NCI-H69 (cell line): ENCODE measurements around the gene INKA2.
"Not testable (repeated sequence)": the region's sequence is repeated elsewhere in the genome, so short reads cannot be mapped to it uniquely, and the experiment has no call there.

Source experiments
- DNase-seq: peaks from one replicate; lab custom pipeline; 2025; lab: John Stamatoyannopoulos, UW

INKA2 gene

DNA sequence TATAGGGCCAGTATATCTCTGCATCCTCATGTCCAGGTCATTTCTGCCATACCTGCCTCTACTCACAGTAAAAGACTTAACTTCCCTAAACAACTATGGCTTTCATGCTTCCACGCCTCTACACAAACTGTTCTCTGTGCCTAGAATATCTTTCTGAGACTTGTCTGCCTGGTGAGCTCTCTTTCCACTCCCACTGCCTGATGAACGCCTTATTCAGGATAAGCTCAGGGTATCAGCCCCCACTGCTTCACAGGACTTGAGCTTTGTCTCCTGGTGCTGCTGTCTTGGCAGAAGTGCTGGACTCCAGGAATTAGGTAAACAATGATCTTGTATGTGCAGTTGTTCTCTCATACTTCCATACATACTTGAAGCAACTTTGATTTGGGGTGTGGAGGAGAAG is 11.7 kb upstream of the INKA2 start:
- DNase-seq, result no peak

DNA sequence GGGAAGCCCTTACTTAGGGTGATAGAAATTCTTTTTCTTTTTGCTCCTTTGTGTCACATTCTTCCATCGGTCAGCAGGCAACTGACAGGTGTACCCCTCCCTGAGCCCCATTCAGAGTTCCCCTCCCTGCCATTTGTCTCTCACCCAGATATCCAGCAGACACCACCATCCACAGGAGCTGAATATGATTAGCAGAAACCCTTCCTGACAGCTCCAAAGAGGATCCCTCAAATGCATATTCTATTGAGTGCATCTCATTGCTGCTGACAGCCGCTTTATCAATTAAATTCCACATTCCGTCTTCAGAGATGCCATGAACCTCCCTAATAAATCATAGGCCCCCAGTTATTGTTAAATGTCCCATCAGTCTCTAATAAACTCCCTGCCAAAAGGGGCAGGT is 10.4 kb upstream of the INKA2 start:
- no peak for DNase-seq

- DNase-seq, result no peak
Observed at GRCh38 chr1:111747947-111748346, 8.8 kb upstream of the INKA2 start.

DNA sequence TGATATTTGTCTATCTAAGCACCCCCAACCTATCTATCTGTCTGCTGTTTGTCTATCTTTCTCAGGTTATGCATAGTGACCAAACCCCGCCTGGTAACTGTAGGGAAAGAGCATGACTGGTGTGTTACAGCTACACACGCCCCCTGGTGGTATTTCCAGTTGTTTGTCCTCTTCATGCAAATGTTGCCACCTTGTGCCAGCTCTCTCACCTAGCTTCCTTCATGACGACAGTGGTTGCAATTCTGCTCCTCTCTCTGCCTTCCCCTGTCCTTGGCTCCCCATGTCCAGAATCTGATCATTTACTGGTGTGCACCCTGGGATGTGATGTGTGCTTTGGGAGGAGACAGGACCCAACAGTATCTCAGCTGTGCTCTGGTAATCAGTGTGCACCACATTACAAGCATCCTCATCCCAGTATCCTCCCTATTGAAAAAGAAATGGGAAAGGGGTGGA is 8.1 kb upstream of the INKA2 start:
- DNase-seq, result peak; percentile 71

- no peak for DNase-seq
Observed at GRCh38 chr1:111746614-111746999, 7.4 kb upstream of the INKA2 start.

- DNase-seq, result peak; percentile 46
Observed at GRCh38 chr1:111745675-111746613, 6.7 kb upstream of the INKA2 start.

DNA sequence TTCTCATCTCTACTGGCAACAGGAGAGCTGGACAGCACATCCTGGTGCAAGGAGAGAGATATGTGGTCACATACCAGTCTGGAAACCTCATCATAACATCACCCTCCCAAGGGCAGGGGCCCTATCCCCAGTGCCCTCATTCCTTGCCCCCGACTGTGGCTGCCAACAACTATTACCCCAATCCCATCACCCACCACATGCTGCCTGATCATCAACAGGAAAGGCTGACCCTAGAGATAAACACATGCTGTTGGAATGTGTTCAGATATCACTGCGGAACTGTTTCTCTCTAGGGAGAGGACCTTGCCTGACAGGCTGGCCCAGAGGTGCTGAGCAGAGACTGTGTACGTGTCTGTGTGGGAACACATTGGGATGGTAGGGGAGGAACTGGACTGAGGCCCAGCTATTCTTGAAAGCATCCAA is 4.5 kb upstream of the INKA2 start:
- DNase-seq, result no peak

DNA sequence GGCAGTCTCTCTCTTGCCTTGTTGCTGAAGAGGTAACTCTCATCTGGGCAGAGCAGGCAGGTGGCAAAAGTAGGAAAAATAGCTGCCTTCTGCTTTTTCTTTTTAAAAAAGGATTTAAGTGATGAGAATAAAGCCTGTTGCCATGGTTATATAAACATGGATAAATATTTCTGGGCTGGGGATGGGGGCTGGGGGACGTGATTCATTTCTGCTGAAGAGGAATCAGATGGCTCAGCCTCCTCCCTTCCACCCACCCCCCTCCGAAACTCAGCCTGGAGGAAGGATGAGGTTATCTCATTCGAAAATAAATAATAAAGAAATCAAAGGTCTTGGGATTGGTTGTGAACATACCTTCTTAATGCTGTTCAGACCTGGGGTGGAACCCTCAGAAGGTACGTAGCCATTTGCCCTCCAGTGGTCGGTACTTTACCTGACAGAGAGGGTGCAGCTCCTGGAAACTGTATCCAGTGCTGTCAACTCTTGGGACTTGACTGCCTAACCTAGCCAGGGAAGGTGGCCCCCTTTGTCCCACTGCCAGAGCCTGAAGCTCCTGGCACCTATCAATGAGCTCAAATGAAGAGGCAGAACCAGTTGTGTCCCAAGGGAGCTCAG is 3.8 kb upstream of the INKA2 start:
- no peak for DNase-seq

- not testable (repeated sequence) for DNase-seq
Observed at GRCh38 chr1:111742292-111742691, 3.1 kb upstream of the INKA2 start.

DNA sequence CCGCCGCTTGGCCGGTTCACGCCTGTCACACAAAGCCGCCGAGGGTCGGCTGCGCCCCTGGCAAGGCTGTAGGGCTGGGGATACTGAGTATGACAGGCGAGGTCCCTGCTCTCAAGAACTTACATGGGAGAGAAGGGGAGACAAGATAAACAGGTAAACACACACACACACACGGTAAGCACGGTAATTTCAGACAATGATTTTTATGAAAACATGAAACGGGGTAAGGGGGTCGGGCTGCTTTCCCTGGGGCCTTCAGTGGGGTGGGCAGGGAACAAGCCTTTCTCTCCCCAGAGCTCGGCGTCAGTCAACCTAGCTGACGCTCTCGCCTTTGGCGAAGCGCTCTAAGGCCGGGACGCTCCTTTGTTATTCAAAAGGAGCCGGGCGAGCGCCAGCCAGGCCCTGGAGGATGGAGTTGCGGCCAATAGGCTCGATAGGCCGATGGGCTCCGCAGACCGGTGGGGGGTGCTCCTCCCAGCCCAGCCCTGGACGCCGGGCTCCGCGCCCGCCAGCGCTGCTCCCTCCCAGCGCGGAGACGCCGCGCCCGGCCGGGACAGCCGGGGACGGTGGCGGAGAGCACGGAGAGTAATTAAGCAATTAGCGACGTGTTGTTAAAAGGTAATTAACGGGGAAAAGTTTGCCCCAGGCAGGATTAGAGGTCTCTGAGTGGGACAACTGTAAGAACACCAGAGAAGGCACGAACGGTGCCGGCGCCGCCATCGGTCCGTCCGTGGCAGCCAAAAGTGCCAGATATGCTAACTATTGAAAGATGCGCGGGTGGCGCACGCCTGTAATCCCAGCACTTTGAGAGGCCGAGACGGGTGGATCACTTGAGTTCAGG is 950 bp upstream of the INKA2 start:
- DNase-seq, result peak; percentile 80

DNA sequence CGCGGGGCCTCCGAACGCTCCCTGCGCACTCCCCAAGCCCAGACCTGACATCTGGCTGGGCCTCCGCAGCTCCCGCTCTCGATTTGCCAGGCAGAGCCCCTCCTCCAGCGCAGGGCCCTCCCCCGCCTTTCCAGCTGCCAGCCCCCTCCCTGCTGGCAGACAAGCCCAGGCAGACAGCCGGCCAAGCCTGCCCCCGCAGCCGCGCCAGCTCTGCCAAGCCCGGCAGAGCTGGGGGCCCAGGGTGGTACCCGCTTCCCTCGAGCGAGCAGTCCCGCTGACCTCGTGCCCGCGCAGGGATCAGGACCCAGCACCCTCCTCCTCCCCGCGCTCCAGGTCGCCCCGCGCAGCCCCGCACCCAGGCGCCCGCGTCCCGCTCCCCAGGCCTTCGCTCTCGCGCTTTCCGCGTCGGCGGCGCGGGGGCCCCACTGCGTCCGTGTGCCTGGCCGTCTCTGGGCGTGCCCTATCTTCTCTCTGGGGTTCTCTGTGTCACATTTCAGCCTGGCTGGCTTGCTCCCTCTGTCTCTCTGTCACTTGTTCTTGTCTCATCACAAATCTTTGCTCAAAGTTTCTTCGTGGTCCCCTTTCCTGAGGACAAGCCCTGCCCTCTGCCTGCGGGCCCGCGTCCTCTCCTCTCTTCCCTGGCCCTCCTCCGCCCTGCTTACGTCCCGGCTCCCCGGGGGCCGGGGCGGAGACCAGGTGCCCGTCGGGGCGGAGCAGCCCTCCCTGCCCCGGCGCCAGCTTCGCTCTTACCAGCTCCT is 580 bp downstream of the INKA2 start:
- peak; percentile 88 for DNase-seq

DNA sequence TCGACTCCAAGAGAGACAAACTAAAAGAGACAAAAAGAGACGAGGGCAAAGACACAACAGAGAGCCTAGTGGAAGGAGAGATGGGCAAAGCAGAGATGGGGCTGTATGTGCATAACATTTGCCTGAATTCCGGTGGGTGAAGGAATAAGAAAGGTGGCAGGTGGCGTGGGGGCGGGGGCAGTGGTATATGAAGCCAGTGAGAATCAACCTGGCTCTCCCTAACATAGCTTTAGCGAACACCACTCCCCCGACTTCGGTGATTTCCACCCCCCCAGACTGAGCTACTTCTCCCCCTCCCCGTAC is 1.1 kb downstream of the INKA2 start:
- no peak for DNase-seq

DNA sequence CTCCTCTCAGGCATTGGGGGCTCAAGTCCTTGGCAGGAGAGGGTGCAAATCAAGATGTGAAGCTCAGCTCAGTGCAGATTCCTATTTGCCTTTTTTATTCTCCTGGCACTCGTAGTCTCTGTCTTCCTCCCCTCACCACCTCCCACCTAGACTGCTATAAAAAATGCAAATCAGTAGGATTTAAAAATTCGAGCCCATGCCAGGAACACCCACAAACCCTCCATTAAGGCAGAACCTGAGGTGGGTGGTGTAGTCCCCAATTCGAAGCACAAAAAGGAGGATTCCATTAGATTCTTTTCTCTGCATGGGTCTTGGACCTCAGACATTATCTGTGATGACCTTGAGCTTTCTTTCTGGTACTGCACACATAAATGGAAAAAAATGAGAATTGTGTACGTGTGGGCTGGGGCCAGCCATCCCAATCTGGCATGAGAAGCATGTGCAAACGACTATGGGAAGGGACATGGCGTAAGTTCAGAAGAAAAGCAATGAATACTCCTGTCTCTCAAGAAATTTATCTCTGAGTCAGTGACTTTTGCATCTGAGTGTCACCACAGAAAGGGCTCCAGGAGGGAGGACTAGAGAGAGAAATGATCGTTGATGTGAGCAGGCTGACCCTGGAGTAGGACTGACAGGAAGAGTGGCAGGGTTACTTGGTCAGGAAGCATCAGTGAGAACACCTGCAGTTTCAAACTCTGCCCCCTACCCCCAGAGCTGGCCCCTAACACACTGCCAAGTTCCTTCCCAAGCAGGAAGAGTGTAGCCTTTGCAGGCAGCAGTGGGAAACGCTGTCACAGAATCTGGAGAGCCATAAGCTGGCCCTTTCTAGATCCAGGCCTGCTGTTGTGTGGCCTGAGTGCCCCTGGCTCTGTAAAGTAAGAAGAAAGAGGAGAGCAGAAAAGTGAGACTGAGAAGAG is 1.7 kb downstream of the INKA2 start:
- peak; percentile 21 for DNase-seq

DNA sequence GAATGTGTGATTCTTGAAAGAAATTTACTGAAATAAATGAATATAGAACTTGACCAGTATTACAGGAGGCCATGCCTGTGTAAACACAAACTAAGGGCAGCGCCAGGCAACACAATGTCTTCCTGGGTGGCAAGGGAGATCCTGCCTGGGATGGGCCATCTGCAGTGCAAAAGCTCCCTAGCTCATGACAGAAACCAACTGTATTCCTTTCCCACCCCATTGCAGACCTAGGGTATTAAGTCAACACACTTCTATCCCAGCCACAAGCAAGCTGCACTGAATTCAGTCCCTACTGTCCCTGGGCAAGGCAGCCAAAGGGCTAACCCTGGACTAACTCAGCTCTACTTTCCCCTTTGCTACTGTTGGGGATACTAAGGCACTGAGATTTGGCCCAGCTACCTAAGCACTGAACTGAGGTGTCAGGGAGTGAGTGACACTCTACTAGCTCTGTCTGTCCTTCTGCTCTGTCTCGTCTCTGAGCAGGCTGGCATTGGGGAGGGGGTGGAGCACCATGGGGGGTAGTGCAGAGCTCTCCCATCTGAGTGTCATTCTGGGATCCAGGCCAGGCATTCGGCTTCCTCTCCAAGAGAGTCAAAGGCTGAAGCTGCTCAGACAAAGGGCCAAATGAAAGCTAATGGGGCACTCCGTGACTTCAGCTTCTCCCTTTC is 2.5 kb downstream of the INKA2 start:
- DNase-seq, result peak; percentile 81

- DNase-seq, result peak; percentile 86
Observed at GRCh38 chr1:111735858-111736544, 3.2 kb downstream of the INKA2 start.

DNA sequence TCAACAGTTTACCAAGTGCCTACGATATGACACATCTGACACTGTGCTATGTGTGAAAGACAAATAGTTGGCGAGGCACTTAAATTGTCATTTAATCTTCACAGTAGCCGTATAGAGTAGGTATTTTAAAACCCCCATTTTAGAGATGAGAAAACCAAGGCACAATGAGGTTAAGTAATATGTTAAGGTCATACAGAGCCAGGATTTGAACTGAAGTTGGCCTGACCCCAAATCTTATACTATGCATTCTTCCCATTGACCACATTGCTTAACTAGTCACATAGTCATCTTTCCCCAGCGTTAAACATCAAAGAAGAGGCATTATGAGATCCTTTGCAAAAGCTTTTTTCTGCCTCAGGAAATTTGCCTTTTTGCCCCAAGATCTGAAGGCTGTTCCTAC is 3.9 kb downstream of the INKA2 start:
- no peak for DNase-seq

DNA sequence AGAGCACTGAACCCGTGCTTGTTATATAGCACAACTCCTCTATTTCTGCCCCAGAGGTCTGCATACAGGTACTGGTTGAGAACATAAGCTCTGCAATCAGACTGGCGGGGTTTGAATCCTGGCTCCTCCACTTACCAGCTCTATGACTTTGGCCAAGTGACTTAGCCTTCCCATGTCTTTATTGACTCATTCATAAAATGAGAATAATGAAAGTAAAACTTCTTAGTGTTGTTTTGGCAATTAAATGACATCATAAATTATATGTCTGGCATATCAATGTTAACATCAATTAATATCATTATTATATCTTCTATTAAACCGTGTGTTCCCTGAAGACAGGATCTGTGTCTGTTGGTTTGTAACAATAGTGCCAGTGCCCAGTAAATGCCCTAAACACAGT is 4.3 kb downstream of the INKA2 start:
- no peak for DNase-seq

- DNase-seq, result no peak
Observed at GRCh38 chr1:111734426-111734825, 4.8 kb downstream of the INKA2 start.

DNA sequence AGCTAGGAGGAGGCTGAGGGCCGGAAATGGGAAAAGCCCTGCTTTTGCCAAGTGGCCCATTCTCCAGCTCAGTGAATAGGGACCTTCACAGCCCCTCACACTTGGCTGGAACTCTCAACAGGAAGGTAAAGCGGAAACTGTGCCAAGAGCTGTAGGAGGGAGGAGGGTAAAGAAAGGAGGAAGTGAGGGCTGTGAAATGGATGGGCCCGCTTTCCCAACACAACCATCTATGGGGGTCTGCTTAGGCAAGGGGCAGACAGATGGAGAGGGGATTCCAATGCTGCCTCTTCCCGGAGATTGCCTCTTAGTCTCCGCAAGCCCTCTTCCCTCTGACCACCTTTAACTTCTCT is 5.2 kb downstream of the INKA2 start:
- no peak for DNase-seq
